GM19463 (cell line): ENCODE measurements around the gene TRMT10C.
A peak's percentile ranks its signal among the peaks of the same experiment; 100 is the strongest.
"Not testable (repeated sequence)": the region's sequence is repeated elsewhere in the genome, so short reads cannot be mapped to it uniquely, and the experiment has no call there.

Experiments
- ATAC-seq: cut with Tn5 transposase; IDR thresholded peaks from one replicate; pipeline ENCODE4 v1.9.1; 2021; ENCODE audit warnings: mild to moderate bottlenecking, moderate library complexity; ENCODE audit not compliant: unreplicated experiment

The TRMT10C gene

GRCh38 chr3:101544161-101544850 is 17.4 kb upstream of the TRMT10C start:
- ATAC-seq, result no peak

GRCh38 chr3:101548527-101549105 is 13.1 kb upstream of the TRMT10C start:
- ATAC-seq, result no peak

- no peak for ATAC-seq
Observed at GRCh38 chr3:101549473-101549872, 12.2 kb upstream of the TRMT10C start.

- ATAC-seq, result not testable (repeated sequence)
Observed at GRCh38 chr3:101551359-101552081, 10.1 kb upstream of the TRMT10C start.

- not testable (repeated sequence) for ATAC-seq
Observed at GRCh38 chr3:101553381-101553780, 8.3 kb upstream of the TRMT10C start.

- no peak for ATAC-seq
Observed at GRCh38 chr3:101556064-101556463, 5.6 kb upstream of the TRMT10C start.

- ATAC-seq, result no peak
Observed at GRCh38 chr3:101567528-101568317, 6.1 kb downstream of the TRMT10C start.

- ATAC-seq, result no peak
Observed at GRCh38 chr3:101571028-101571895, 9.6 kb downstream of the TRMT10C start.

- ATAC-seq, result peak; percentile 87
Observed at GRCh38 chr3:101573449-101574387, 12.1 kb downstream of the TRMT10C start, which contains the start of gene PCNP. TSS of gene PCNP (plus strand) at chr3:101574180. CDS start at chr3:101574216, 36 bp downstream.

GRCh38 chr3:101574388-101575112 is 12.9 kb downstream of the TRMT10C start:
- peak; percentile 39 for ATAC-seq

GRCh38 chr3:101577286-101577685 is 15.6 kb downstream of the TRMT10C start:
- ATAC-seq, result no peak

GRCh38 chr3:101588616-101589015 is 26.9 kb downstream of the TRMT10C start:
- ATAC-seq, result no peak

- no peak for ATAC-seq
Observed at GRCh38 chr3:101591071-101591470, 29.4 kb downstream of the TRMT10C start.

GRCh38 chr3:101602731-101603130 is 41.1 kb downstream of the TRMT10C start:
- ATAC-seq, result no peak

- no peak for ATAC-seq
Observed at GRCh38 chr3:101603184-101603583, 41.5 kb downstream of the TRMT10C start.

GRCh38 chr3:101605398-101605797 is 43.7 kb downstream of the TRMT10C start:
- ATAC-seq, result not testable (repeated sequence)

GRCh38 chr3:101611023-101611422 is 49.4 kb downstream of the TRMT10C start:
- no peak for ATAC-seq

GRCh38 chr3:101613014-101613413 is 51.3 kb downstream of the TRMT10C start:
- ATAC-seq, result not testable (repeated sequence)
